Kasumi-1 (cell line): ENCODE data around the gene NLRP14.
A peak's percentile ranks its signal among the peaks of the same experiment; 100 is the strongest.

Experiments used
- DNase-seq, 2 experiments: peaks; one replicate each; lab custom pipeline; 2025; lab: John Stamatoyannopoulos, UW

The NLRP14 gene

DNA sequence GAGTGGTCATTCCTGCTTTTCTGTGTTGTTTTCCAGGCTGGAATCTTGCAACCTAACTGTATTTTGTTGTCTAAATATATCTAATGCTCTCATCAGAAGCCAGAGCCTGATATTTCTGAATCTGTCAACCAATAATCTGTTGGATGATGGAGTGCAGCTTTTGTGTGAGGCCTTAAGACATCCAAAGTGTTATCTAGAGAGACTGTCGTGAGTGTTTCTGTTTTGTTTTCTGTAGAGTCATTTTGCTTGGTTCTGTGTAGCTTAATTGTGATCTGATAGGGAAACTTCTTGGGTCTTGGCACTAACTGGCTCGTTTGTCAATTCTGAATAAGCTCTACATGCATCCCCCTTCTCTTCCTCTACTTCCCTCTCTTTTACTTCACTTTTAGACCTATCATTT, 37.4 kb downstream of the NLRP14 start:
- no peak for DNase-seq

DNA sequence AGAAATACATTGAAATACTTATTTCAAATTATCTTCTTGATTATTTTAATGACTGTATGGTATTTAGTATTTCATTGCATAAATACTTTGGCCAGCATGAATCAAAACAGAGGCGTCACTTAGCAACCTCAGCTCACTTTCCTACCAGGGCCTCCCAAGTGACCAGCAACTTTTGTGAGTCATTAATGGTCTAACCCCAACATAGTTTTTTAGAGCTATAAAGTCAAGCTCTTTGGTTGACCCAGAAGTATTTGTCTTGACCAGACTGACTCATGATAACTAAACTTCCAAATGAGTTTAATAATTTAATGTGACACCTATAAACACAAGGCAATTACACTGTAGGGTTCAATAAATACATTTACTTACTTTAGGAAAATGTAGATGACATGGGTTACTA, 40.6 kb downstream of the NLRP14 start:
- no peak for DNase-seq

DNA sequence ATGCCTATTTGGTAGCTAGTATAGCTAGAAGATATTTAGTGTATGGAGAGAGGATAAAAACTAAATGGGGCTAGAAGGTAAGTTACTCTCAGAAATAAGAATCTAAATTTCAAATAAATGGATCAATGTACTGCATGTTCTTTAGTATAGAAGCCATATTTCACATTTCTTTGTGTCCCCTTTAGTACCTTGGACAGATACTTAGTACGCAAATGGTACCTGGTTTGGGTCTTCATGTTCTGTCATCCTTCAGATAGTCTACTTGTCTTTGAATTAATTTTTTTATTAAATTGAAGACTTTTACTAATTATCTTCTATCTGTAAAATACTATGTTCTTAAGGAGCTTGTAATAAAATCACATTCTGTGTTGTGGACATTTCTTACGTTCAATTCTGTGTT, 42.3 kb downstream of the NLRP14 start:
- DNase-seq = no peak

DNA sequence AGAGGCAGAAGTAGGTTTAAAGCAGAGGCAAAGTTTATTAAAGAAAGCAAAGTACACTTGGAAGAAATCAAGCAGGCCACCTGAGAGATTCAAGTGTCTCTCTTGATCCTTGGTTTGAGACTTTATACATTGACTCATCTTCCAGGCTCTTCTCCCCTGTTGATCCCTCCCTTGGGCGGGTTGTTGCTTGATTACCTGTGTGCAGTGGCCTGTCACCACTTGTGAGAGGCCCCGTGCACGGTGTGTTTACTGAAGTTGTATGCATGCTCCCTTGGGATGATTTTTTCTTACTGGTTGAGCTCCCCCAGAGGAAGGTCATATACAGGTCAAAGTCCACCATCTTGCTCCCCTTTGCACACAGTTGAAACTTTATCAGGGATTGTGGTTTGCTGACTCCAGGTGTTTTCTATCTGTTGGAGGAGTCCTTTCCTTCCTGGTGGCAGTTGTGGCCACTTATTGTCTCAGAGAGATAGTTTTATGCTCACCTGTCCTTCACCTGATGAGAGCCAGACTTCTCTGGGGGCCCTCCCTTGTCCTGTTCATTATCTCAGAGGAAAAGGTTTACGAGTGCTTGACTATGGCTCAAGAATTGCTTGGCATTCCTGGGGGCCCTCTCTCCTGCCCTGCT, 52.2 kb downstream of the NLRP14 start:
- DNase-seq = no peak

DNA sequence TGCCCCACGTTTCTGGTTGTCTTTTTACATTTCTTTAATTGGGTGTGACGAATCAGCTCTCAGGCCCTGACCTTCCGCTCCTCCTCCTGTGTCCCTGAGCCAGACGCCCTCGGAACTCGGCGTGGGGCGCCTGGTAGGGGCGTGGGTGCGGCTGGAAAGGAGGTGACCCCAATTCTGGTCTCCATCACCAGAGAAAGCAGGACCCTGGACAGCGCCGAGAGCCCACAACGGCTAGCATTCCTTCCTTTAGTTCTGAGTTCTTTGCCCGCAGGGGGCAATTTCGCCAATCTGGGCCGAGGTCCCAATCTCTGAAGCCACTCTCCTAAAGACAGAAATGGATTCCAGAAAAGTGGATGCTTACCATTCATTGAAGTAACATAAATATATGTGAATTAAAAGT, 56.8 kb downstream of the NLRP14 start:
- no peak for DNase-seq

DNA sequence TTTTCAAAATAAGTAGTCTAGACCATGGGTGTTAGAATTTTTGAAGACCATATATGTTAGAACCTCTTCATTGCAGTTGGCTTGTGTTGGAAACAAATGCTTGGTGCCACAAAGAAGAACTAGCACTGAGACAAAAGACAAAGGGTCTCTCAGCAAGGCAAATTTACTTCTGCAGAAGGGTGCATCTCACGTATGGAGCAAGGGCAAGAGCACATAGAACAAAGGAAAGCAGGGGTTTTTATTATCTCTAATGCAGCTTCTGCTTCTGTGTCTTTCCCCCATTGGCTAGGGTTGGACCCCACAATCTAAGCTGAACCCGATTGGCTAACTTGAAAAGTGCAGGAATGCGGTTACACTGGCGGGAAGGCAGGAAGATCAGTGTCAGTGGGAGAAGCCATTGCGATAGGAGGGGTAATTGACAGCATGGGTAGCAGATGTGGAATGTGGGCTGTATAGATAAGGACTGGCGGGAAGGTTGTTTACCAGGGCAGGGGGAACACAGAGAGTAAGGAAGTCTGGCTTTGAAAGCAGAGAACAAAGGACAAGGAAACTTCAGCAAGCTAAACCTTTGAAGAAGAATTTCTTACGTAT, 59.4 kb downstream of the NLRP14 start:
- DNase-seq = no peak

DNA sequence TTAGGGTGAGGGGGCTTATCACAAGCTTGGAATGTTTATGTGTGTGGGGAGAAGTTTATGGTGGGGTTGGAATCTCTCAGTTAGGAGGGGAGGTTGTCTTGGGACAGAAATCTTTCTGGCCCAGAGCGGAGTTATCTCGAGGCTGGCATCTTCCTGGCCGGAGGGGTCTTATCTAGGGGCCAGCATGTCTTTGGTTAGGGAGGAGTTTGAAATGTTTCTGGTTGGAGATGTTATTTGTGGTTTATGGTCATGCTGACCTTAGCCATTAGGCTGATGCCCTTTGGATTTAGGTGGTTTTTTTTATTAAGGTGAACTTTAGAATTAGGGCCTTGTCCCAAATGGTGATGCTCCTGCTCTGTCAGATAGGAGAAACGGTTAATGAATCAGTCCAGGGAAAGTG, 60.6 kb downstream of the NLRP14 start:
- no peak for DNase-seq

DNA sequence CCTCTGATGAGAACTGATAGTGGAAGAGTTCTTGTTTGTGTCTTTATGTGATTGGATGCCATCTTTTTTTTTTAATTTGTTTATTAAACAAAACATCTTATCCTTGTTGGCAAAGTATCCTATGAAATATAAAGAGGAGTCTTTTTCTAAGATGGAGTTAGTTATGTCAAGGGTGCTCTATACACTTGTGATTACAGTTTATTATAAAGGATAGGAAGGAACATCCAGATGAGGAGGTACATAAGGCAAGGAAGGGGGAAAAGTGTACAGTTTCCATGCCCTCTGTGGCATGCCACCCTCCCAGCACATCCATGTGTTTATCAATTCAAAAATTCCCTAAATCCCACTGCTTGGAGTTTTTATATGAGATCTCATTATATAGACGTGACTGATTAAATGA, 61.2 kb downstream of the NLRP14 start:
- no peak for DNase-seq

DNA sequence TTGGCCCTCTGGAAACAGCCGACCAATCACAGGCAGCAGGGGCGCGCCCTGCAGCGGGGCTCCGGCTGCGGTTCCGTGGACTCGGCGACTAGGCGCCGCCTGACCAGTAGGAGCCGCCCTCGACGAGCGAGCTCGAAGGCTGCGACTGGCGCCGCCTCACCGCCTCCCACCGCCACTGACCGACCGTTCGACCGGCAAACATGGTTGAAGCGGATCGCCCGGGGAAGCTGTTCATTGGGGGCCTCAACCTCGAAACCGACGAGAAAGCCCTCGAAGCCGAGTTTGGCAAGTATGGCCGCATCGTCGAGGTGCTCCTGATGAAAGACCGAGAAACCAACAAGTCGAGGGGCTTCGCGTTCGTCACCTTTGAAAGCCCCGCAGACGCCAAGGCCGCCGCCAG, 68.6 kb downstream of the NLRP14 start, which contains the start of gene RBMXL2:
TSS of gene RBMXL2 (plus strand) at position 78 of the 400 bp plus-strand sequence. CDS start at position 201, 123 bp downstream.
- DNase-seq = no peak

DNA sequence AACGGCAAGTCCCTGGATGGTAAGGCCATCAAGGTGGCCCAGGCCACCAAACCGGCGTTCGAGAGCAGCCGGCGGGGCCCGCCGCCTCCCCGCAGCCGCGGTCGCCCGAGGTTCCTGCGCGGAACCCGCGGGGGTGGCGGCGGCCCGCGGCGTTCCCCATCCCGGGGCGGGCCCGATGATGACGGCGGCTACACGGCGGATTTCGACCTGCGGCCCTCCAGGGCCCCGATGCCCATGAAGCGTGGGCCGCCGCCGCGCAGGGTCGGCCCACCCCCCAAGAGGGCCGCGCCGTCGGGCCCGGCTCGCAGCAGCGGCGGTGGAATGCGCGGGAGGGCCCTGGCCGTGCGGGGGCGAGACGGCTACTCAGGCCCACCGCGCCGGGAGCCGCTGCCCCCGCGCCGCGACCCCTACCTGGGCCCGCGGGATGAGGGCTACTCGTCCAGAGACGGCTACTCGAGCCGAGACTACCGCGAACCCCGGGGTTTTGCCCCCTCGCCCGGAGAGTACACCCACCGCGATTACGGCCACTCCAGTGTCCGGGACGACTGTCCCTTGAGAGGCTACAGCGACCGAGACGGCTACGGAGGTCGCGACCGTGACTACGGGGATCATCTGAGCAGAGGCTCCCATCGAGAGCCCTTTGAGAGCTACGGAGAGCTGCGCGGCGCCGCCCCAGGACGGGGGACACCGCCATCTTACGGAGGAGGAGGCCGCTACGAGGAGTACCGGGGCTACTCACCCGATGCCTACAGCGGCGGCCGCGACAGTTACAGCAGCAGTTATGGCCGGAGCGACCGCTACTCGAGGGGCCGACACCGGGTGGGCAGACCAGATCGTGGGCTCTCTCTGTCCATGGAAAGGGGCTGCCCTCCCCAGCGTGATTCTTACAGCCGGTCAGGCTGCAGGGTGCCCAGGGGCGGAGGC, 69.3 kb downstream of the NLRP14 start:
- no peak for DNase-seq

DNA sequence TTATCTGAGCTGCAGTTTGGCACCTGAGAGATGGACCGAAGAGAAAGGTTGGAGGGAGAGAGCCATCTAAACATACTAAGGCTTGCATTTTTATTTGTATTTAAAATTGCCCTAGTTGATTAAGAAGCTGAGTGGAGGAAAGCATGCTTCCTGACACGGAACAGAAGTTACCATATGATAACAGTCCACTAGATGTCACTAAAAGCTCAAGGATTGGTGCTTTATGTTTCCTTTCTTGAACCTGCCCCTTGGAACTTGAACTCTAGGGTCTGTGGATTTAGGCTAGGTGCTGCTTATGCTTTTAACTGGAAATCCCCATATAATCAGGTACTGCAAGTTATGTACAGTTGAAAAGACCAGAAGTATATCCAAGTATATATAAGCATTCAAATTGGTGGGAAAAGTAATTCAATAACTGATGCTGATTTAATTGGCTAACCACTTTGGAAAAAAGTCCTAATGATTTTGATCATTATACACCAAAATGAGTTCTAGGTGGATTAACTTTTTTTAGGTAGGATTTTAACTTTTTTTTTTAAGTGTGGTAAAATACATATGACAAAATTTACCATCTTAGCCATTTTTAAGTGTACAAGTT, 78.1 kb downstream of the NLRP14 start:
- peak; percentile 73 to 86 for DNase-seq

DNA sequence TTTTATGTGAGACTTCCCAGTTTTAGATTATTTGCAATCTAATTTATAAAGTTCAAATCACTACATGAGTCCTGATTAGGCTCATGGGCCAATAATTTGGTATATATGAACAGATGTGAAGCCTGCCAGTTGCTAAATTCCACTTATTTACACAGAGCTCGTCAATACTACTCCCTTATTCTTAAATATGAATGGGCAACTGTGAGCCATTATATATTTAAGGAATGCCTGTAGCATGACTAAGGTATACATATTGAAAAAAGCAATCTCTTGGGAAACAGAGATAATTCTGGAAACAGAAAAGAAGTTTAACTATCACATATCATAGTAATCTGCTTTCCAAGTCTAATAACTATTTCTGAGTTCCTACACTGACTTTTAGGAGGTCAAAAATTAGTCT, 95.5 kb downstream of the NLRP14 start:
- DNase-seq = no peak

DNA sequence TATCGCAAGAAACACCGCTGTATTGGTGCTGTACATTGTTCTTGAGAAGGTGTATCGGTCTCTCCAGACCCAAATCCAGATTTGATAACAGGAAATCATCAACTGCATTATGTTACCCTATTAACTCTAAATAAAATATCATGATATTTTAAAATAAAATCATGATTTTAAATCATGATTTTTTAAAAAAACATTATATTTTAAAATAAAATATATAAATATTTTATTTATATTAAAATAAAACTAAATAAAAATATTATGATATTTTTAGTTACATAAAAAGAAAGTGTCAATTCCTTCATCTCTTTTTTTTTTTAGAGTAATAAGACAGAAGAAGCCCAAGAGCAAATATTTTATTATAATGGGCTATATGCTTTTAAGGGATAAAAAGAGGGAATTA, 96.1 kb downstream of the NLRP14 start:
- DNase-seq = no peak
